Body of pancreas (tissue), 4 donors: ENCODE data around the gene TEF.

Experiments used
- CTCF ChIP-seq, 7 experiments: fragments of 450-650 bp in 4 of 7; fragments of 200-600 bp in 3 of 7; sonication (generic) in 3 of 7; IDR thresholded peaks; one replicate each; pipeline ENCODE4 v1.5.1; 2016 to 2019; ENCODE audit warnings: antibody characterized with exemption in 7 of 7
- POLR2A ChIP-seq, 3 donors: fragments of 450-650 bp; IDR thresholded peaks; one replicate each; pipeline ENCODE4 v1.6.1; 2016; ENCODE audit warnings: antibody characterized with exemption in 3 of 3, mild to moderate bottlenecking in 2 of 3

GRCh38 chr22:41343300-41343699 lies 38.4 kb upstream of the TEF start:
- TF ChIP-seq CTCF (IDR thresholded peaks at IDR 0.05) (no peak), POLR2A (IDR thresholded peaks at IDR 0.05) (no peak)
